ENCODE results near the gene EDARADD.

Gene EDARADD

DNA sequence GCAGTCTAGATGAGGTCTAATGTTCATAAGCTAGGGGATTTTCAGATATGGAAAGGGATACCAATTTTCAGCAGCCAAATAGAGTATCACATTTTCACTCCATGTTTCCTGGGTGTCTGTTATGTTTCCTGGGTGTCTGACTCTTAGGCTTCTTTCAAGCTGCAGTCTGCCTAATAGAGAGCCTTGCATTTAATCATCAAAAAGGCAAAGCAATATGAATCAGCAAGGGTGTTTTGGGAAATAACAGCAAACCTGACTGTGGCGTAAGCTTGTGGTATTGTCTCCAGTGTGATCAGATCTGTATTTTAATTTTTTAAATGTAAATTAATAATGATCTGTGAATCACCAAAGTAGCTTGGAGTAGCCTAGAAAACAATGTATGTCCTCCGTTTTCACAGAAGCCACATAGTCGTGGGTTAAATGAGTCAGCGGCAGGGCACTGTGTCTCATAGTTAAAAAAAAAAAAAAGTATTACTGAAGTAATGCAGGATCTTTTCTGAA lies 140.1 kb downstream of the EDARADD start:
- DNase-seq (ENCODE audit: low read depth) = peak; percentile 67
- TF ChIP-seq, protein P1, sequence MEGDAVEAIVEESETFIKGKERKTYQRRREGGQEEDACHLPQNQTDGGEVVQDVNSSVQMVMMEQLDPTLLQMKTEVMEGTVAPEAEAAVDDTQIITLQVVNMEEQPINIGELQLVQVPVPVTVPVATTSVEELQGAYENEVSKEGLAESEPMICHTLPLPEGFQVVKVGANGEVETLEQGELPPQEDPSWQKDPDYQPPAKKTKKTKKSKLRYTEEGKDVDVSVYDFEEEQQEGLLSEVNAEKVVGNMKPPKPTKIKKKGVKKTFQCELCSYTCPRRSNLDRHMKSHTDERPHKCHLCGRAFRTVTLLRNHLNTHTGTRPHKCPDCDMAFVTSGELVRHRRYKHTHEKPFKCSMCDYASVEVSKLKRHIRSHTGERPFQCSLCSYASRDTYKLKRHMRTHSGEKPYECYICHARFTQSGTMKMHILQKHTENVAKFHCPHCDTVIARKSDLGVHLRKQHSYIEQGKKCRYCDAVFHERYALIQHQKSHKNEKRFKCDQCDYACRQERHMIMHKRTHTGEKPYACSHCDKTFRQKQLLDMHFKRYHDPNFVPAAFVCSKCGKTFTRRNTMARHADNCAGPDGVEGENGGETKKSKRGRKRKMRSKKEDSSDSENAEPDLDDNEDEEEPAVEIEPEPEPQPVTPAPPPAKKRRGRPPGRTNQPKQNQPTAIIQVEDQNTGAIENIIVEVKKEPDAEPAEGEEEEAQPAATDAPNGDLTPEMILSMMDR (IDR thresholded peaks at IDR 0.05; ENCODE audit: insufficient read depth, low read depth, low read length, missing control alignments) = no peak
- no peak overlapping the region for H3K4me3 ChIP-seq (ENCODE audit: low read length)

Measured in epithelial cell of esophagus (primary cell).